Kidney epithelial cell (primary cell): ENCODE results near the gene JCAD. TPM values are rescaled to one million over a fixed set of nuclear protein-coding genes. Genes with fewer than 3 reads are reported as not detected.

Experiments
- DNase-seq: peaks from one replicate; pipeline ENCODE4 v3.0.0-alpha.2; 2010; ENCODE audit warnings: low read depth
- H3K27me3 ChIP-seq: 2 replicates; pipeline ENCODE4 v1.6.0; 2011; ENCODE audit warnings: low read length; ENCODE audit not compliant: control insufficient read depth, insufficient read depth
- H3K36me3 ChIP-seq: 2 replicates; pipeline ENCODE4 v1.5.1; 2011; ENCODE audit warnings: low read length; ENCODE audit not compliant: control insufficient read depth, insufficient read depth
- H3K4me3 ChIP-seq: 2 replicates; pipeline ENCODE4 v1.5.1; 2011; ENCODE audit warnings: low read depth, mild to moderate bottlenecking, control low read depth, low read length
- total RNA-seq: library from RNA; depleted of rRNA; stranded (reverse); fragments of >200 nt; gene quantifications from 2 replicates; pipeline ENCODE4 v1.2.3, GENCODE V29; 2015
- TF ChIP-seq, protein P1 (sequence below): IDR thresholded peaks from 2 replicates; pipeline ENCODE4 v1.5.1; 2011; ENCODE audit warnings: mild to moderate bottlenecking, moderate library complexity, low read length, control low read depth, inconsistent platforms; ENCODE audit not compliant: insufficient read depth, poor library complexity, severe bottlenecking

Gene JCAD
- total RNA-seq, 1 donor from 2014 or later: 1.7 TPM

DNA sequence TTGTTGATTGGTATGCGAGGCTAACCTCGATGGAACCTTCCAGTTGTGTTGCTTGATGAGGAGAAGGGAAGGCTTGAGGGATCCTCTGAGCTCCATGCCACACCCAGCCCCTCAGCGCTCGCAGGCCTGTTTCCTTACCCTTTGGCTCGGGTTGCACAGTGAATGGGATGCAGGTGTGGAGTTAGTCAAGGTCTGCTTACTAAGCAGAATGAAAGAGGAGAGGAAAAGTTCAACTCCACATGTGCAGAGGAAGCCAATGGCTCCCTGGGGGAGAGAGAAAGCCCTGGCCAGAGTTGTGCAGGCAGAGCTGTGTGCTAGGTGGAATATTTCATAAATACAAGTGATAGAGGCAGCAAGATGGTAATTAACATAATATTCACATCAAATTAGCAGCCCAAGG, 85.5 kb downstream of the JCAD start:
- Histone ChIP-seq H3K27me3 (no peaks in the 10 kb centered on the region), H3K4me3 (no peak overlapping the region), H3K36me3 (no peaks in the 10 kb centered on the region)
- no peak for DNase-seq
- TF ChIP-seq, protein P1, sequence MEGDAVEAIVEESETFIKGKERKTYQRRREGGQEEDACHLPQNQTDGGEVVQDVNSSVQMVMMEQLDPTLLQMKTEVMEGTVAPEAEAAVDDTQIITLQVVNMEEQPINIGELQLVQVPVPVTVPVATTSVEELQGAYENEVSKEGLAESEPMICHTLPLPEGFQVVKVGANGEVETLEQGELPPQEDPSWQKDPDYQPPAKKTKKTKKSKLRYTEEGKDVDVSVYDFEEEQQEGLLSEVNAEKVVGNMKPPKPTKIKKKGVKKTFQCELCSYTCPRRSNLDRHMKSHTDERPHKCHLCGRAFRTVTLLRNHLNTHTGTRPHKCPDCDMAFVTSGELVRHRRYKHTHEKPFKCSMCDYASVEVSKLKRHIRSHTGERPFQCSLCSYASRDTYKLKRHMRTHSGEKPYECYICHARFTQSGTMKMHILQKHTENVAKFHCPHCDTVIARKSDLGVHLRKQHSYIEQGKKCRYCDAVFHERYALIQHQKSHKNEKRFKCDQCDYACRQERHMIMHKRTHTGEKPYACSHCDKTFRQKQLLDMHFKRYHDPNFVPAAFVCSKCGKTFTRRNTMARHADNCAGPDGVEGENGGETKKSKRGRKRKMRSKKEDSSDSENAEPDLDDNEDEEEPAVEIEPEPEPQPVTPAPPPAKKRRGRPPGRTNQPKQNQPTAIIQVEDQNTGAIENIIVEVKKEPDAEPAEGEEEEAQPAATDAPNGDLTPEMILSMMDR: no peak

DNA sequence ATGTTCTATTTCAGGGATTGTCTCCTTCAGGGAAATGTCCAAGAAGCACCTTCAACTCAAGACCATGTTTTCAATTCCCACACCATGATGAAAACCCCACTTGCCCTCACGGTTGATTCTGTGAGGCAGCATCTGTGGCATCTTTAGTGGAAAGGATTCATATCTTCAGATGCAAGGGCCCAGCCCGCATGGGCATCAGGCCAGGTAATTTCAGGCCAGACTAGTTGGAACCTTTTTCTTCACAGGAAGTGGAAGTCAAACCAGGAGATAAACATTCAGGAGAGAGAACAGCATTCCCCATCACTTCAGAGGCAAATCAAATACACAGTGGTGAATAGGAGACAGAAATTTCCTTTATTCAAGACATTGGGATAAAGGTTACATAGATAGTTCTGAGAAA, 88.8 kb downstream of the JCAD start:
- H3K36me3 ChIP-seq: no peaks in the 10 kb centered on the region
- TF ChIP-seq, protein P1: no peak
- no peaks in the 10 kb centered on the region for H3K27me3 ChIP-seq
- no peak for DNase-seq
- H3K4me3 ChIP-seq: no peak overlapping the region

- DNase-seq: no peak
- no peak overlapping the region for H3K4me3 ChIP-seq
- no peaks in the 10 kb centered on the region for H3K27me3 ChIP-seq
- TF ChIP-seq, protein P1: no peak
- no peaks in the 10 kb centered on the region for H3K36me3 ChIP-seq
Observed at GRCh38 chr10:29970012-29970396, 89.4 kb downstream of the JCAD start.

DNA sequence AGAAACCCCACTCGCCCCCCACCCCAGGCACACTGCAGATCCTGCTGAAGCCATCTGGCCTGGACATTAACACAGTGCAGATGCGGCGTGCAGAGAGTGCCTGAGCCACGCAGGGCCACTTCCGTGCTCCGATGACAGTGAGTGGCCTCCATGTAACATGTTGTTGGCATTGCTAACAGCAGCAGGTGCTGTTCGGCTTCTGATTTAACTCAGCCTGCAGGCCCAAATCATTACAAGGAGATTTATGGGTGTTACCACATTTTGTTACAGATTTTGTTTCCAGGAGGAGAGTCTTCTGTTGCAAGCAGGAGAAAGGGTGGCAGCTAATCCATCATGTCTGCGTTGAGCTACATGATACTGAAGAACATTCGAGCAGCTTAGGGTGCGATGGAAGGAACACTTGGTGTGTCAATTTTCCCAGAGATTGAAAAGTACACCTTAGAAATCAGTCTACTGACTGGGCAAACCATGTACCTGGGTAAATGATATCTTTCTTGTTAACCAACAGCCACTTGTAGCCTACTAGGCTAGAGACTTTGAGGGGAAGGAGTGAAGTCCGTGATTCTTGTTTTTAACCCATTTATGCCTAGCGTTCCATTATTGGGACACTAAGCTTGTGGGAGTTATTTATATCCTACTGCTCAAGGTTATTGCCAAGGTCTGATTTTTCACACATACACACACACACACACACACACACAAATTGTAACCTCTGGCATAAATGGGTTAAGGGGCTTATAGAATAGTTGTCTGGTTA, 90.0 kb downstream of the JCAD start:
- H3K4me3 ChIP-seq: no peak overlapping the region
- H3K36me3 ChIP-seq: no peaks in the 10 kb centered on the region
- TF ChIP-seq, protein P1: no peak
- no peaks in the 10 kb centered on the region for H3K27me3 ChIP-seq
- no peak for DNase-seq

- Histone ChIP-seq H3K36me3 (no peaks in the 10 kb centered on the region), H3K27me3 (no peaks in the 10 kb centered on the region), H3K4me3 (no peak overlapping the region)
- DNase-seq: no peak
- TF ChIP-seq, protein P1: no peak
Observed at GRCh38 chr10:29968585-29968984, 90.8 kb downstream of the JCAD start.

GRCh38 chr10:29966269-29966668, 93.1 kb downstream of the JCAD start:
- H3K27me3 ChIP-seq: no peaks in the 10 kb centered on the region
- H3K4me3 ChIP-seq: no peak overlapping the region
- TF ChIP-seq, protein P1: no peak
- DNase-seq: no peak
- no peaks in the 10 kb centered on the region for H3K36me3 ChIP-seq
